ENCODE measurements around the gene KLHL15.

KLHL15 gene

GRCh38 chrX:24027086-24027485 lies at the start of gene KLHL15:
Gene KLHL15, minus strand, starts transcription at chrX:24027186. Its CDS starts 20,493 bp downstream, at chrX:24006693.
- TF ChIP-seq CTCF (conservative IDR thresholded peaks at IDR 0.05; ENCODE audit: low read length) (no peak), EZH2phosphoT487 (IDR thresholded peaks at IDR 0.05; ENCODE audit: borderline replicate concordance) (no peak)
- H3K9me2 ChIP-seq (replicated peaks; ENCODE audit: low read depth, low read length), result no peaks in the 10 kb centered on the region
- peak within 1 kb of the TSS; percentile 63 for H2AFZ ChIP-seq (ENCODE audit: low read length)

GRCh38 chrX:24069877-24070276 lies 42.9 kb upstream of the KLHL15 start:
- Histone ChIP-seq H4K20me1 (ENCODE audit: insufficient read depth, low read length, poor library complexity, severe bottlenecking) (no peaks in the 10 kb centered on the region), H3K9ac (ENCODE audit: low read depth, low read length, poor library complexity, severe bottlenecking) (no peak overlapping the region), H3K4me1 (ENCODE audit: insufficient read depth, low read length, poor library complexity, severe bottlenecking) (no peaks in the 10 kb centered on the region), H2AFZ (ENCODE audit: low read length) (no peak overlapping the region), H3F3A (ENCODE audit: low read depth) (no peaks in the 10 kb centered on the region), H3K27me3 (ENCODE audit: insufficient read depth, low read length, poor library complexity, severe bottlenecking) (no peaks in the 10 kb centered on the region), H3K4me2 (ENCODE audit: low read depth, low read length, poor library complexity, severe bottlenecking) (no peak overlapping the region), H3K9me2 (replicated peaks; ENCODE audit: low read depth, low read length) (no peaks in the 10 kb centered on the region), H3K9me3 (ENCODE audit: insufficient read depth, low read depth, low read length) (no peaks in the 10 kb centered on the region), H3K79me2 (ENCODE audit: insufficient read depth, low read length) (no peaks in the 10 kb centered on the region), H3K36me3 (ENCODE audit: insufficient read depth, low read length) (peaks cover 40% of the 10 kb centered on the region; the same call in 1 of the 2 replicates), H3K4me3 (ENCODE audit: low read length, poor library complexity, severe bottlenecking) (no peak overlapping the region)
- TF ChIP-seq CTCF (conservative IDR thresholded peaks at IDR 0.05; ENCODE audit: low read length) (no peak), EZH2phosphoT487 (IDR thresholded peaks at IDR 0.05; ENCODE audit: borderline replicate concordance) (no peak)

More at GRCh38 chrX:24027086-24027485, at the start of gene KLHL15:
- H4K20me1 ChIP-seq (ENCODE audit: insufficient read depth, low read length, poor library complexity, severe bottlenecking), result peaks cover 12% of the 10 kb centered on the region
- H3K4me1 ChIP-seq (ENCODE audit: insufficient read depth, low read length, poor library complexity, severe bottlenecking), result peaks cover 5% of the 10 kb centered on the region
- no peaks in the 10 kb centered on the region for H3K9me3 ChIP-seq (ENCODE audit: insufficient read depth, low read depth, low read length)
- H3K9ac ChIP-seq (ENCODE audit: low read depth, low read length, poor library complexity, severe bottlenecking), result peak within 1 kb of the TSS; percentile 84
- no peaks in the 10 kb centered on the region for H3F3A ChIP-seq (ENCODE audit: low read depth)
- peak within 1 kb of the TSS; percentile 67 for H3K4me2 ChIP-seq (ENCODE audit: low read depth, low read length, poor library complexity, severe bottlenecking)
- peaks cover 30% of the 10 kb centered on the region for H3K79me2 ChIP-seq (ENCODE audit: insufficient read depth, low read length)
- H3K4me3 ChIP-seq (ENCODE audit: low read length, poor library complexity, severe bottlenecking), result peak within 1 kb of the TSS; percentile 86
- H3K27me3 ChIP-seq (ENCODE audit: insufficient read depth, low read length, poor library complexity, severe bottlenecking), result no peaks in the 10 kb centered on the region
- H3K36me3 ChIP-seq (ENCODE audit: insufficient read depth, low read length), result no peaks in the 10 kb centered on the region

- Histone ChIP-seq H3K27me3 (ENCODE audit: insufficient read depth, low read length, poor library complexity, severe bottlenecking) (no peaks in the 10 kb centered on the region), H3K4me2 (ENCODE audit: low read depth, low read length, poor library complexity, severe bottlenecking) (no peak overlapping the region), H3K79me2 (ENCODE audit: insufficient read depth, low read length) (peaks cover 25% of the 10 kb centered on the region), H3K9me2 (replicated peaks; ENCODE audit: low read depth, low read length) (no peaks in the 10 kb centered on the region), H3K4me1 (ENCODE audit: insufficient read depth, low read length, poor library complexity, severe bottlenecking) (no peaks in the 10 kb centered on the region), H2AFZ (ENCODE audit: low read length) (no peak overlapping the region), H3K4me3 (ENCODE audit: low read length, poor library complexity, severe bottlenecking) (no peak overlapping the region), H3K9ac (ENCODE audit: low read depth, low read length, poor library complexity, severe bottlenecking) (no peak overlapping the region), H3K36me3 (ENCODE audit: insufficient read depth, low read length) (peaks cover 41% of the 10 kb centered on the region; the same call in 1 of the 2 replicates), H4K20me1 (ENCODE audit: insufficient read depth, low read length, poor library complexity, severe bottlenecking) (peaks cover 17% of the 10 kb centered on the region), H3K9me3 (ENCODE audit: insufficient read depth, low read depth, low read length) (no peaks in the 10 kb centered on the region), H3F3A (ENCODE audit: low read depth) (no peaks in the 10 kb centered on the region)
- no peak for TF ChIP-seq CTCF (conservative IDR thresholded peaks at IDR 0.05; ENCODE audit: low read length)
- no peak for TF ChIP-seq EZH2phosphoT487 (IDR thresholded peaks at IDR 0.05; ENCODE audit: borderline replicate concordance)
Observed at GRCh38 chrX:24063488-24063887, 36.5 kb upstream of the KLHL15 start.

Measured in Loucy (cell line).